ENCODE measurements around the gene RPS25.

- TF ChIP-seq CTCF (IDR thresholded peaks at IDR 0.05) (no peak), POLR2A (IDR thresholded peaks at IDR 0.05) (no peak)
Observed at GRCh38 chr11:119012629-119013170, 5.4 kb downstream of the RPS25 start.

All from suprapubic skin (tissue), 3 donors.